VCaP (cell line): ENCODE data around the gene STXBP4.

Experiments used
- H3K27ac ChIP-seq: fragments of 450-650 bp; 2 replicates; pipeline ENCODE4 v1.5.1; 2017
- TF ChIP-seq, protein P1 (sequence below): fragments of 450-650 bp; conservative IDR thresholded peaks from 2 replicates; pipeline ENCODE4 v1.5.1; 2017; ENCODE audit warnings: mild to moderate bottlenecking, moderate library complexity

Gene STXBP4

DNA sequence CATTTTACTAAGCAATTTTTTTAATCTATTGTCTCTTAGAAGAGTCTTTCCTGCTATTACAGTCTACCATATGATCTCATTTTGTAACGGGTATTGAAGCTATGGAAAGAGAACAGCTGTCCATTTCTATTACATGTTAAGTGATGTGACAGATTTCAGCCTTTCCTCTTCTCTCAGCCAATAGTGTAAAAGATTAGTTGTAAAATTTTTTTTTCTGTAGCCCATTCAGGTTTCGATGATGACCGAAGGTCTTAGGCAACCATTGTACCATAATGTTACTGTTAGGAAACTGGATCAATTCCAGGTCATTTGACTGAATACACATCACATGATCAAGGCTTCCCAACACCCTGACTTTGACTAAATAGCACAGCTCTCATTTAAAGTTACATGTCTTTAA is 148.6 kb downstream of the STXBP4 start:
- TF ChIP-seq, protein P1, sequence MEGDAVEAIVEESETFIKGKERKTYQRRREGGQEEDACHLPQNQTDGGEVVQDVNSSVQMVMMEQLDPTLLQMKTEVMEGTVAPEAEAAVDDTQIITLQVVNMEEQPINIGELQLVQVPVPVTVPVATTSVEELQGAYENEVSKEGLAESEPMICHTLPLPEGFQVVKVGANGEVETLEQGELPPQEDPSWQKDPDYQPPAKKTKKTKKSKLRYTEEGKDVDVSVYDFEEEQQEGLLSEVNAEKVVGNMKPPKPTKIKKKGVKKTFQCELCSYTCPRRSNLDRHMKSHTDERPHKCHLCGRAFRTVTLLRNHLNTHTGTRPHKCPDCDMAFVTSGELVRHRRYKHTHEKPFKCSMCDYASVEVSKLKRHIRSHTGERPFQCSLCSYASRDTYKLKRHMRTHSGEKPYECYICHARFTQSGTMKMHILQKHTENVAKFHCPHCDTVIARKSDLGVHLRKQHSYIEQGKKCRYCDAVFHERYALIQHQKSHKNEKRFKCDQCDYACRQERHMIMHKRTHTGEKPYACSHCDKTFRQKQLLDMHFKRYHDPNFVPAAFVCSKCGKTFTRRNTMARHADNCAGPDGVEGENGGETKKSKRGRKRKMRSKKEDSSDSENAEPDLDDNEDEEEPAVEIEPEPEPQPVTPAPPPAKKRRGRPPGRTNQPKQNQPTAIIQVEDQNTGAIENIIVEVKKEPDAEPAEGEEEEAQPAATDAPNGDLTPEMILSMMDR, result no peak
- H3K27ac ChIP-seq, result peak overlapping the region; percentile 43; the same call in 1 of the 2 replicates

DNA sequence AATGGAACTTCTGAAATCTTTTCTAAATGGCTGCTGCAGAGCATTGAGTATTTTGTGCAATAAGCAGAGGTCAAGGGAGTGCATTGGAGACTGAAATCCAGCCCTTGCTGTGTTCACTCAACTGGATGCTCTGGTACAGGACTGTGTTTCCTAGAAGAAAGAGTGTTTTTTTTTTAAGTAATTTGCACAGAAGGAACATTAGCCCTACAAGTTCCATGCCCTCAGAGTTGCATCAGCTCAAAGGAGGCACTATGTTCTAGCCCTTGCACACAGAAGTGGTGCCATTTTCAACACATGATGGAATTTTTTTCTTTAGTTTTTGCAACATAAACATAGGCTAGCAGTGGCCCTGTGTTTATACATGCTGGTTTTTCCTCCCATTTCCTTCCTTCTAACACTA is 152.1 kb downstream of the STXBP4 start:
- H3K27ac ChIP-seq, result no peak overlapping the region
- TF ChIP-seq, protein P1, result no peak

DNA sequence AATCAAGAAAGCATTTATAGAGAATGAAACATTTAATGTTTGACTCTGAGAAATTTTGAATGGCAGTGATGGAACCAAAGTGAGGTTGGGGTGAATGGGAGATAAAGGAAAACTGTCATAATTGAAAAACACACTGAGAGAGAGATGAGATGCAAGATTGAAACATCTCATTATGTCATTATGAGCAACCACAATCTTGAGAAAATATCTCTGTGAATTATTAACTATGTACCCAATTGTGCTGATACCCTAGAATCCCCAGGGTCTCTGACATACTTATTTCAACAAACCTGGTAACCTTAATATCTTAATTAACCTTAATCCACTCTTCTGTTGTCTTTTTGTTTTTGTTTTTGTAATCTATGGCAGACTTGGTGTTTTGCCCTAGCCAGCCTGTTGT is 152.7 kb downstream of the STXBP4 start:
- TF ChIP-seq, protein P1, result no peak
- H3K27ac ChIP-seq, result no peak overlapping the region

GRCh38 chr17:55122114-55122513 is 153.5 kb downstream of the STXBP4 start:
- TF ChIP-seq, protein P1, result no peak
- no peak overlapping the region for H3K27ac ChIP-seq

DNA sequence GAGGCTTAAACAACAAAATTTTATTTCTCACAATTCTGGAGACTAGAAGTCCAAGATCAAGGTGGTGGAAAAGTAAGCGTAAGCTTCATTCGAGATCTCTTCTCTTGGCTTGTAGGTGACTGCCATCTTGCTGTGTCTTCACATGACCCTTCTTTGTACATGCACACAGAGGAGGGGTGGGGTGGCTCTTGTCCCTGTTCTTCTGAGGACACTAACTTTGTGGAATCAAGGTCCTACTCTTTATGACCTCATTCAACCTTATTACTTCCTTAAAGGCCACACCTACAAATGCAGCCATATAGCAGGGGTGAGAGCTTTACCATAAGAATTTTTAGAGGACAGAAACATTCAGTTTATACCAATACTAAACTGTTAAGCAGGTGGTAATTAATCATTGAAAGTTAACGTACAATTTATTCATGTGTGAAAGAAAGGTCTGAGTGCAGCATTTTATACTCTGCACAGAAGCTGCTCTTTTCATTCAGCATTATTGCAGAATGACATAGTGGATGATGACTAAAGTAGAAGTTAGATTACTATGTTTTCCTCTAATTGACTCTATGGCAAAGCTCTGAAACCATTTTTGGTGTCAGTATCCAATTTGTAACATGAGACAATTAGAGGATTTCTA is 156.3 kb downstream of the STXBP4 start:
- H3K27ac ChIP-seq, result no peak overlapping the region
- TF ChIP-seq, protein P1, result no peak

GRCh38 chr17:55133583-55133982 is 165.0 kb downstream of the STXBP4 start:
- TF ChIP-seq, protein P1, result no peak
- H3K27ac ChIP-seq, result no peak overlapping the region

DNA sequence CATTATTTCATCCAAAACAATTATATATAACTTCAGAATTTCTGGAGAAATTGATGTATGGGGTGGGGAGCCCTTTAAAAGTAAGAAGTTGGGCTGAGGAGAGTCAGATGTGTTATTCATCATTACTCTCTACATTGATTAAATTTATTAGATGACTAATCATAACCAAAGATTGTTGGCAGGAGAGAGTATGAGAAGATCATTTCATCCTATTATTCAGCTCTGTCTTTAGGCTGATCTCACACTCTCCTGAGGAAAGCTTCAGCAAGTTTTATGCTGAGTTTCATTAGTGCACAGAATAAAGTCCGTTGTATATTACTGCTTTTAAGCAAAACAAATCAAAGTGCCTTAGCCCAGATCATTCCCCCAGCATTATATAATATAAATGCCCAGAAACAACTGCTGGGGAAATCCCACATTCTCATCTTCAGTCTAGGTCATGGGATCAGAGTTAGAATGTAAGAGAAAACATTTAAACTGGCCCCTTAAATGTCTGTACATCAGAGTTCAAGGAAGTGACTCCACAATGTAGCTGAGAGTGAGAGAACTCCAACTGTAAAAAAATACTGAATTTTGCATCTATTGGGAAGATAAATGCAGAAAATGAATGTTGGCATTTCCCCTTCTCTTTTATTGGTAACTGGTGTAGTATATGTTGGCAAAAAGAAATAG is 166.1 kb downstream of the STXBP4 start:
- no peak overlapping the region for H3K27ac ChIP-seq
- TF ChIP-seq, protein P1, result no peak
